ENCODE data around the gene COL5A1.

DNA sequence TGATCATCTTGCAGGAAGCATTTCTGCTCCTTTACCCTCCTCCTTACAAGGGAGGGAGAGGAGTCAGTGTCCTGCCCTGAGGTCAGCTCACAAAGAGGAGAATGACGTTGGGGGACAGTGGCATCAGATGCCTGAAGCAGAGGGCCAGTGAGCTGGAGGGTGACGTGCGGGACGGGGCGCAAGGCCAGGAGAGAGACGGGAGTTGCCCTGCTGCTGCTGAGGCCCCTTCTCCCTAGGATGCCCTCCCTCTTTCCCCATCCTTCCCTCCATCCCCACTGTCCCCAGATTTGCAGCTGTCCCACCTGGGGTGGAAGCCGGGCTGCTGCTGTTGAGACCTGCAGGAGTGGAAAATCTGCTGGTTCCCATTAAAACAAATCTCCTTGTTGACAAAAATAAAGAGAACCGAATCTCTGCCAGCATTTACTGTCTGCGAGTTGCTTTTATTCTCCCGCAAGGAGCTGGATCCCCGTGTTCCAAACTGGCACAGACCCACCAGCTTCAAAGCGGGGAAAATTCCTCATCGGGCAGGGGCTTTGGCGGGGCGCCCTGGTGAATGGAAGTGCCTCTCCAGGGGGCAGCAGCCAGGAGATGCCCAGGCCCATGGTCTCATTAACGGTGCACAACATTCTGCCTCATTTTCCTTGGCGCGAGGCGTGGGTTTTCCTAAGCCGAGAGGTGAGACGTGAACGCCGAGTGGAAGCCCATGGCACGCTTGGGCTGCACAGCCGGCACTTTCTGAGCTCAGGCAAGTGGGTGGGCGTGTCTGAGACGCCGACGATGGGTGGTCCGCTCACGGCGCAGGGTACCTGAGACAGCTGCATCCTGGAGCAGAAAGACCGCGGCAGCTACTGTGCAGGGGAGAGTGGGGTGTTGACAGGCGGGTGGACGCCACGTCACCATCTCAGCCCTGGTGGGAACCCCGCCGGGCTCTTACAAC, 13.9 kb upstream of the COL5A1 start:
- TF ChIP-seq YY1 (IDR thresholded peaks at IDR 0.05; ENCODE audit: insufficient read depth, insufficient read length) (no peak), ZNF274 (IDR thresholded peaks at IDR 0.05; ENCODE audit: low read depth, low read length) (no peak)
